ENCODE measurements around the gene SLC35A2.

- TF ChIP-seq CTCF (IDR thresholded peaks at IDR 0.05; ENCODE audit: low read depth, low read length) (peak; percentile 14), POLR2A (IDR thresholded peaks at IDR 0.05; ENCODE audit: extremely low read depth, insufficient read length) (no peak), MAX (IDR thresholded peaks at IDR 0.05; ENCODE audit: low read depth, low read length) (no peak)
These were observed 19.8 kb downstream of the SLC35A2 start for GRCh38 chrX:48891402-48892288.

All from NB4 (cell line).